ENCODE results near the gene LIMK2.
"Not testable (repeated sequence)": the region's sequence is repeated elsewhere in the genome, so short reads cannot be mapped to it uniquely, and the experiment has no call there.

Gene LIMK2

GRCh38 chr22:31211862-31212730 is at the start of gene LIMK2:
TSS of gene LIMK2 (plus strand) at chr22:31212298. CDS start at chr22:31212409, 111 bp downstream.
- DNase-seq (ENCODE audit: low read depth, low spot score): peak; percentile 61

DNA sequence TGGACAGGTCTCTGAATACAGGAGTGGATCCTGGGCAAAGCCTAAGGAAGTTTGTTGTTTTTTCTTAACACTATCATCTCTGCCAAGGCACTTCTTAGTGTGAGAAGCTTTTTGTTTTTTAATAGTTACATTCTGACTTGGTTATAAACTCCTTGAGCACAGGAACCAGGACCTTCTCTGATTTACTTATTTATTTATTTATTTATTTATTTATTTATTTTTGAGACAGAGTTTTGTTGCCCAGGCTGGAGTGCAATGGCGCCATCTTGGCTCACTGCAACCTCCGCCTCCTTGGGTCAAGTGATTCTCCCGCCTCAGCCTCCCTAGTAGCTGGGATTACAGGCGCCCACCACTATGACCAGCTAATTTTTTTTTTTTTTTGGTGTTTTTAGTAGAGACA is 41.1 kb upstream of the LIMK2 start:
- DNase-seq (ENCODE audit: low read depth, low spot score): no peak

DNA sequence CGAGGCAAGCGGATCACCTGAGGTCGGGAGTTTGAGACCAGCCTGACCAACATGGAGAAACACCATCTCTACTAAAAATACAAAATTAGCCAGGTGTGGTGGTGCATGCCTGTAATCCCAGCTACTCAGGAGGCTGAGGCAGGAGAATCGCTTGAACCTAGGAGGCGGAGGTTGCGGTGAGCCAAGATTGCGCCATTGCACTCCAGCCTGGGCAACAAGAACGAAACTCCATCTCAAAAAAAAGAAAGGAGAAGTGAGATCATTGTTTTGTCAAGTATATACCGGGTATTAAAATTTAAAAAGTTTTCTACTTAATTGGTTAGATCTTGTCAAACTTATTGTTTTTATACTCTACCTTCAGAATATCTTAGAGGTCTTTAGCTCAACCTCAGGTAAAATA is 40.4 kb upstream of the LIMK2 start:
- DNase-seq (ENCODE audit: low read depth, low spot score): not testable (repeated sequence)

DNA sequence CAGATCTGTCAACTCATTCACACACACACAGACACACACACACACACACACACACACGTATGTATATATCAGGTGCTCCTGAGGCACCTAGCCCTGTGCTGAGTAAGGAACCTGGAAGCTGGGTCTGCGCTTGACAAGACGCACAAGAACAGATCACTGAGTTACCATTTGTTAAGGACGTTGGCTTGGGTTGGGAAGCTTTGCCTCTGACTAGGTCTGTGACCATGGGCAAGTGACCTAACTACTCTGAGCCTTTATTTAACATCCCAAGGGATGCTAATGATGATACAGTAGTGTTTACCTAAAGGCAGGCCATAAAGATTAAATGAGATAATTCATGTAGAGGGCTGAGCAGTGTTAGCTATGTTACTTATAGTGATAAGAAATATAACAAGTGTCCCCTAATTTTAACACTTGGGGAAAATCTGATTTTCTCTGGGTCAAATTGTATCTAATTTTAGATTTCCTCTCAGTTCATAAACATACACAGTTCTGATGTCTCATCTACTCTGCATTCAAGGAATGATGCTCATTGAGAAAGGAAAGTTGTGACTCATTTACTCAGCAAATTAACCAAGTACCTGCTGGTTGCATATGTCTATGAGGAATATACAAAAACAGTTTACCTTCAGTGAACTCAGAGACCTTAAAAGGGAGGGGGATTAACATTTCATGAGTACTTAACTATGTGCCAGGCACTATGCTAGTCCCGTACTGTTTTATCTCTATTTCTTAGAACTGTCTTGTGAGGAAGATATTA is 38.5 kb upstream of the LIMK2 start:
- DNase-seq (ENCODE audit: low read depth, low spot score): no peak

GRCh38 chr22:31176923-31177322 is 35.2 kb upstream of the LIMK2 start:
- DNase-seq (ENCODE audit: low read depth, low spot score): no peak

- DNase-seq (ENCODE audit: low read depth, low spot score): no peak
Measured at GRCh38 chr22:31177420-31178162, 34.5 kb upstream of the LIMK2 start.

DNA sequence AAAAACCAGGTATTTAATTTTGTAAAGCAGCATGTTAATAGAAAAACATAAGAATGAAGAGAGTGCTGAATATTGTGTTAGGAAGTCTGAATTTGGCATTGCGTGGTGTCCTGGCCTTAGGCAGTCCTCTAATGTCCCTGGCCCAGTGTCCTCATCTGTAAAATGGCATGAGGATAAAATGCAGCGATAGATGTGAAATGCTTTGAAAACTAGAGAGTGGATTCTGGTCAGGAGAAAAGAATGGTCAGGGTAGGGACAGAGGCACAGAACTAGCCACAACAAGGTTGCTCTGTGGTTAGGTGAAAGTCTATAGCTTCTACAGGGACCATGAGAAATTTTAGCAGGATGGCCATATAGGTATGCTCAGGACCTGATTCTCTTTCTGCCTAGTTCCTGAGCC is 33.2 kb upstream of the LIMK2 start:
- DNase-seq (ENCODE audit: low read depth, low spot score): no peak

DNA sequence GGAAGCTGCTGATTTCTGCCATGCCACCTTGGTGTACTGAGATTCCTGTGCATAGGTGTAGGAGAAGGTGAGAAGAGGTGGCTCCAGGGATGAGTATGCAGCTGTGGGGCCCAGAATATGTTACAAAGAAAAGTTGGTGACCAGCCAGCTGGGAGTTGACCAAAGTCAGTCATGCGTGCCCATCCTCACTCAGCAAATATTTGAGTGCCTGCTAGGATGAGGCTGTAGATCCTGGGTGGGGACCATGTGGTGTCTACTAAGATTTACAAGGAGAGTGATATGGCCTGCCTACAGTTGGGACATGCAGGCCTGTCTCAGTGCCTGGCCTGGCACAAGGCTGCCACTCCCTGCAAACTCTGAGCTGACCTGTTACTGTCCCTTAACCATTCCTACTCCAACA is 32.8 kb upstream of the LIMK2 start:
- no peak for DNase-seq (ENCODE audit: low read depth, low spot score)

- DNase-seq (ENCODE audit: low read depth, low spot score): no peak
Measured at GRCh38 chr22:31184015-31184414, 28.1 kb upstream of the LIMK2 start.

- no peak for DNase-seq (ENCODE audit: low read depth, low spot score)
Measured at GRCh38 chr22:31185056-31185455, 27.0 kb upstream of the LIMK2 start.

DNA sequence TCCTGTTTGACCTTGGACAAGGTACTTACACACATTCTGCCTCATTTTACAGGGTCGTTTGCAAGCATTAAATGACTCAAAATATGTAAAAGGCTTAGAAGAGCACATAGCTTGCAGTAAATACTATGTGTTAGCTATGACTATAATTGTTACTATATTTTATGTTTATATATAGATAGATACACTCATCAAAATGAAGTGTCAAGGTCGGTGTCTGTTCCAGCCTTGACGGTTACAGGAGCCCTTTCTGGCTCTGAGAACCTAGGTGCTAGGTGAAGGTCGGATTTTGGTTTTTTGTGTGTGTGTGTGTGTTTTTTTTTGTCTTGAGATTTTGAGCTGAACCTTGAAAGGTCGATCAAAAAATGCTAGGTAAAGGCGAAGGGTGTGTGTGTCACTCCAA is 24.5 kb upstream of the LIMK2 start:
- DNase-seq (ENCODE audit: low read depth, low spot score): no peak

- no peak for DNase-seq (ENCODE audit: low read depth, low spot score)
Measured at GRCh38 chr22:31192513-31192912, 19.6 kb upstream of the LIMK2 start.

DNA sequence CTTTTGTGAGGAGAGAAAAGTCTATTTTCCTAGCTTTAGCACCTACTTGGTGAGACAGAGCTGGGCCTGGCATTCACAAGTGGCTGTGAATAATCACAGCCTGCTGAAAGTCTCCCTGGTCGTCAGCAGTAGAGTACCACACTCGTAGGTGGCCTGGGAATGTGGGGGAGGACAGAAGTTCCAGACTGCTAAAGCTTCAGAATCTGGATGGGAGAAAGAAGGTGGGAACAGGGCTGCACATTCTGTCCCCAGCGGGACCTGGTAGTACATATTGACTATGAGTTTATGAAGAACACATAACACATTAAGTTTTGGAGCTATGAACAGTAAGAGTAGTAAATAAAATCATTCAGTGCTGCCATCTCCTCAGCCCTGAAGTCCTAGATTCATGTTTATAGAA is 19.0 kb upstream of the LIMK2 start:
- DNase-seq (ENCODE audit: low read depth, low spot score): no peak

DNA sequence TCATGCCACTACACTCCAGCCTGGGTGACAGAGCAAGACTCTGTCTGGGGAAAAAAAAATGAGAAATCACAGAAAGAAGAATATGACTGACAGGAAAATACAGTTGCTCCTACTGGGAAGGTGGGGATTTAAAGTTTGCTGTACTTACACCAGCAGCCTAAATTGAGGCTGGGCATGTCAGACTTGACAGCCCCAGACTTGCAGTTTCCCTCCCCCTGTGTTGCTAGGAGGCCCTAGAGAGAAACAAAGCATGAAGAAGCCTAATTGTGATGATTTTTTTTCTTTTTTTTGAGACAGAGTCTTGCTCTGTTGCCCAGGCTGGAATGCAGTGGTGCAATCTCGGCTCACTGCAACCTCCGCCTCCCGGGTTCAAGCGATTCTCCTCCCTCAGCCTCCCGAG is 17.4 kb upstream of the LIMK2 start:
- not testable (repeated sequence) for DNase-seq (ENCODE audit: low read depth, low spot score)

DNA sequence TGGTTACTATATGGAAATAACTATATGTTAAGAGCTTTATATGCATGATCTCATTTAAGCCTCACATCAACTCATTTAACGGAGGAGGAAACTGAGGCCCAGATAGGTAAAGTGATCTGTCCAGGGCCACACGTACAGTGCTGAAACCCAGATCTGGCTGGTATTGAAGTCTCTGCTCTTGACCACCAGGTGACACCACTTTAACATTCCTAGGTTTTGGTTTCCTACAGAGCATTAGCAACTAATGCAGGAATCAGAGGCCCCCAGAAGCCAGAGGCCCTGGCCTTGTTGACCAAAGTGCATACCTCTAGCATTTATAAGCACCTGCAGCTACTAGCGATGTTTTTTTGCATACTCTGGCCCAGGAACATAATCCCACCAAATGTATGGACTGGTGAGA is 12.9 kb upstream of the LIMK2 start:
- DNase-seq (ENCODE audit: low read depth, low spot score): no peak

DNA sequence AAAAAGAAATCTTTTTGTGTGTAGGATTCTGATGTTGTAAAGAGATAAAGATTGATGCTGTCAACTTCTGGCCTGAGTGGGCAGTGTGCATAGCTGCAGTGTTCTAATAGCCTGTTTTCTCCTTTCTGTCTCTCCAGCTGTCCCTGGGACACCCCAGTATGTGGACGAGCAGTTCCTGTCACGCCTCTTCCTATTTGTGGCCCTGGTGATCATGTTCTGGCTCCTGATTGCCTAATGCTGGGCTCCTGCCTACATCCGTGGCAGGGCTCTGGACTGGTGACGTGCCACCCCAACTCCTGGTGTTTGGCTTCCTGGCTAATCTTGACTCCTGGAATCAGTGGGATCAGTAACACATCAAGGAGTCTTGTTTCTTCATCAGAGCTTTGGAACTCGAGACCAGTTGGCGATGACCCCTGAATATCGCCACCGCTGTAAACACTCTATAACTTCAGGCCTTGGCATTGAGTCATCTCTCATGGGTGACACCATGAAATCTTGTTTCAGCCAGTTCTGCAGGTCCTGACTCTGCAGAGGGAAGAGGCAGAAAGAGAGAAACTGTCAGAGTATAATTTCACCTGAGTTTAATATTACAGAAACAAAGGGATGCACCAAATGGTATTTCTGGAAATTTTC is 7.6 kb upstream of the LIMK2 start:
- DNase-seq (ENCODE audit: low read depth, low spot score): not testable (repeated sequence)

DNA sequence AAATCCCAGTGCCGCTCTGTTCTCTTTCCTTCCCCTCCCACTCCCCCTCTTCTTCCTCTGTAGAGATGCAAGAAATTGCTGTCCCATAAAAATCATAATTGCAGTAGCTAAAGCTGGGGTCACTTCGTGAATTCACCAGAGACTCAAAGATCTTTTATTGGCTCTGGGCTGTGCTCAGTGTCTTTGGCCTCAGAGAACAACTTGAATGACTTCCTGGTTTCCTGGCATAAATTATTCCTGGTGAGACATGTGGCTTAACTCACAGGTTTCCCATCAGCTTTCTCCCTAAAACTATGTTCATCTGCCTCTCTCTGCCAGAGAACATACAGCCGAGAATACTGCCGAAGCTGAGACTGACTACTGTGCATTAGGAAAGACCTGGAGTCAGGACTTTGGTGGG is 7.0 kb upstream of the LIMK2 start:
- DNase-seq (ENCODE audit: low read depth, low spot score): not testable (repeated sequence)

- DNase-seq (ENCODE audit: low read depth, low spot score): not testable (repeated sequence)
Measured at GRCh38 chr22:31206460-31206859, 5.6 kb upstream of the LIMK2 start.

- DNase-seq (ENCODE audit: low read depth, low spot score): no peak
Measured at GRCh38 chr22:31206896-31207687, 5.0 kb upstream of the LIMK2 start.

DNA sequence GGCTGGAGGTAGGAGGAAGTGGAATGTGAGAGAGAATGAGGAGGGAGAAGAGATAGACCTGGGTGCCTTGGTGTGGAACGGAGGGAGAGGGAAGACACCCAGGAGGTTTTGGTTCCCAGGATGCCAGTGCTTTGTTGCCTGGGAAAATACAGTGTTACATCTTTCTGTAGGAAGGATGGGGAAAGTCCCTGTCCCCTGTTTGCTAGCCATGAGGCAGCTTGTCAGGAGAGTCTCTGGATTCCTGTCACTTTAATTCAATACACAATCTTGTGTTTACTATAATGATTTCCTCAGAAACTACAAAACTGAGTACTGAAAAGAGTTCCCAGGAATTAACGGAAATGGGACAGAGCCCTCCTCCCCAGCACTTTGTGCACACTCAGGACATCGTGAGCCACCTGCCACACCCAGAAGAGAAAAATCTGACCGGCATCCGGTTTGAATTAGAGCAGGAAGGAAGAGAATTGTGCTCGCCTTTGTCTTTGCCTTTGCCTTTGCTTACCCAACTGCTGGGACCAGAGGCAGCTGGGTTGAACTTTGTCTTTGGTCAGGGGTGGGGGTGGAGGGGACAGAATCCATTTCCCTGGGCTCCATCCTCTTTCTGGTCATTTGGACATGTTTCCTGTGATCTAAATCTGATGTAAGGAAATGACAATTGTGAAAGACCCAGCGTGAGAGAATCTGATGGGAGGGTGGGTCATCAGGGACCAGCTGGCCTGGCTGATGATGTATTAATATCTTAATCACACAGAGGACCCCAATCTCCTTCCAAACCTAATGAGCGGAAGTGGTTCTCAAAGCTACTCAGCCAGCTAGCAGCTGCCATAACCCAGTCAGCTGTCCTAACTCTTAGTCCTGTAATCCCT is 1.3 kb upstream of the LIMK2 start:
- no peak for DNase-seq (ENCODE audit: low read depth, low spot score)

Data from iPS DF 19.7 (cell line).